IPS DF 4.7 (cell line): ENCODE data around the gene UMODL1.
"Not testable (repeated sequence)": the region's sequence is repeated elsewhere in the genome, so short reads cannot be mapped to it uniquely, and the experiment has no call there.

Experiments used
- DNase-seq: peaks from one replicate; pipeline ENCODE4 v3.0.0-alpha.2; 2013; ENCODE audit warnings: low spot score; ENCODE audit errors: extremely low read depth

UMODL1 gene

GRCh38 chr21:42162831-42163510 lies 91.9 kb downstream of the UMODL1 start:
- no peak for DNase-seq

- DNase-seq = no peak
Measured at GRCh38 chr21:42163511-42163863, 92.4 kb downstream of the UMODL1 start.

- DNase-seq = no peak
Measured at GRCh38 chr21:42164064-42164789, 93.1 kb downstream of the UMODL1 start.

DNA sequence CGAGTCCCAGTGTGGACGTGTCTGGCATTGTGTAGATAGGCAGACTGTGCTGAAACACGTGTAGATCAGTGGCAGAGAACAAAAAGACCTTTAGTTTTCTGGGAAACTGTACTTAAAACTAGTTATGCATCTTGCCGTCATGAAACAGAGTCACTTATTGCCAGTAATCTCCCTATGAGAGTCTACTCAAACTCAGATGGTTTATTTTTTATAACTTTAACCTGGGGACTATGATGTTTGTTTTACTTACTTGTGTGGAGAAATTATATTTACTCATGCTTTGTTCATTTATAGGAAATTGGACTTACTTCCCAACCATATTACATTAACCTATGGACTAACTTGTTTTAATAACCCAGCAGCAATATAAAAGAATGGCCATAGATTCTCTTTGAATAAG lies 93.7 kb downstream of the UMODL1 start:
- no peak for DNase-seq

DNA sequence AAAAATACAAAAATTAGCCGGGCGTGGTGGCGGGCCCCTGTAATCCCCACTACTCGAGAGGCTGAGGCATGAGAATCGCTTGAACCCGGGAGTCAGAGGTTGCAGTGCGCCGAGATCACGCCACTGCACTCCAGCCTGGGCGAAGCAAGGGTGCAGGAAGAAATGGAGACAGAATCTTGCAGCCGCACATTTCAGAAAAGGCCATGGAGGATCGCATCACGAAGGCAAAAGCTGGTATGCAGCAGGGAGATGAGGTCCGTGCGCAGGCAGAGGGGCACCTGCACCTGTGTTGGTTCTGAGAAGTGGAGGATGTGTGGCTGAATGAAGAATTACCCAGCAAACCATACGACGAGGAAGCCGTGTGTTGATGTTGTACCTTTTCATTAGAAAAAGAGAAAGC lies 94.8 kb downstream of the UMODL1 start:
- no peak for DNase-seq

GRCh38 chr21:42169758-42170157 lies 98.6 kb downstream of the UMODL1 start:
- no peak for DNase-seq

DNA sequence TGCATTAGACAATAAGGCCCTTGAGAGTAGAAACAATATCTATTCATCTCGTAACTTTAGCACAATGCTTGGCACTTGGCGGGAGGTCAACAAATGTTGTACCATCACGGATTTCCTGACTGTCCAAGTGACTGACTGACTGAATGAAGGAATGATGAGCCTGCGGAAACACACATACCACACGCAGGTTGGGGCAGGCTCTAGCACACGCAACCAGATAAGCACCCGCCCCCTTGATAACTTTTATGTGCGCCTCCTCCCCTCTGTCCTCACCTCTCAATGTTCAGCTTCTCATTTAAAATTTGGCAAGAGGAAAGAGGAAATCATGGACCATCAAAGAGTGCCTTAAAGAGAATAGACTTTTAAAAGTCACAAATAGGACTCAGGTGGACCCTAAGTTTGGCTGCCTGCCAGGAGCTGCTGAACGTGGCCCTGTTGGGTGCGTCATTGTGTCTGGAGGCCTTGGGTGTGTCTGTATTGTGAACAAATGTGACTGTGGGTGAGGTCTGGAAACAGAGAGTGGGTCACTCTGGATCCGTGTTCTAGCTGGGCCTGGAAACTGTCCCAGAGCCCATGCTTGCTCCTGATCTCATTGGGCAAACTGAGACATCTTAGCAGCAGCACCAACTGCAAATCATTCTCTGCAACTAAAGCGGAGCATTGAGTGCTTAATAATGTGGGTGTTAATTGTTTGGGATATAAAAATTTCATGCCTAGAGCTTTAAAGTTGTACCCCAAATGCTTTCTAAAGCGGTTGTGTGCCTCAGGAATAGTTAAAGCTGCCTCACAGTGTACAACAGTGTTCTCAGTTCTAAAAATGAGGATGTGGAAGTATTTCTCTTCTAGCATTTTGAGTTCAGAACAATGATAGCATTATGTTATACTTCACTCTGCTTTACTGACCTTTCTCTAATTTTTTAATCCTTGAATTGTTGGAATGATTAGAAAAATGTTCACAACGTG lies 100.3 kb downstream of the UMODL1 start:
- no peak for DNase-seq

DNA sequence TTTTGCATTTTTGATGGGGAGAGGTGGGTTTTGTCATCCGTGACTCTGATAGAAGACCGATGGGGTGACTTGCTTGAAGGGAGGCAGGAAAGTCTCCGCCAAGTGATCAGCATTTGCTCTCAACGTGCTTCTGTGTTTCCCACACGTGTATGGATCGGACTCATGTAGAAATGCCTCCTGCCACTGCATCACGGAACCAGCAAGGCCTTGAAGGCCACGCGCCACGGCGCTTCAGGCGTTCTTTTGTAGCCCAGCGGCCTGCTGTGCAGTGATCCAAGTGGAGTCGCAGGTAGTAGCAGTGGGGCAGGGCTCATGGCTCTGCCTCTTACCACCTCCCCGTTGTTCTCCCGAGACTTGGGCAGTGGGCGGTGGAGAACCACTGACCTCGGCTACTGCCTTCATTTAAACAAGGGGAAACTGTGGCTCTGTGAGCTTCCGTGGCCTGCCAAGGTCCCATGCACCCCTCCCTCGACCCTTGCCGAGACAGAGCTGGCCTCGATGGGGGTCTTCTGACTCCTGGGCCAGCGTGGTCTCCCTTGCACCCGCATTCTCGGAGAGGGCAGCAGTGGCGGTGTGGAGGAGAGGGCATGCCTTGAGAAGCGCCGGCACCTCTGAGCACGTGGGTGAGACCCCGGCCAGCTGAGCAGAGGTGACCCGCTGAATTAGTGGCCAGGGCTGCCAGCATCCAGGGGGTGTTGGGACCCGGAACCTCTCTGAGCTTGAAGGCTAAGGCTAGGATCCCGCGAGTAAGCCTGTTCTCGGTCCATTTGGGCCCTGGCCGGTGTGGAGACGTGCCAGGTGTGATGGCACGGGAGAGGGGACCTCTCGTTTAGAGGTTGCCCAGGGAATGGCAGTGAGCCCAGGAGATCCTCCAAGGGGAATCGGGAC lies 101.7 kb downstream of the UMODL1 start:
- DNase-seq = no peak

DNA sequence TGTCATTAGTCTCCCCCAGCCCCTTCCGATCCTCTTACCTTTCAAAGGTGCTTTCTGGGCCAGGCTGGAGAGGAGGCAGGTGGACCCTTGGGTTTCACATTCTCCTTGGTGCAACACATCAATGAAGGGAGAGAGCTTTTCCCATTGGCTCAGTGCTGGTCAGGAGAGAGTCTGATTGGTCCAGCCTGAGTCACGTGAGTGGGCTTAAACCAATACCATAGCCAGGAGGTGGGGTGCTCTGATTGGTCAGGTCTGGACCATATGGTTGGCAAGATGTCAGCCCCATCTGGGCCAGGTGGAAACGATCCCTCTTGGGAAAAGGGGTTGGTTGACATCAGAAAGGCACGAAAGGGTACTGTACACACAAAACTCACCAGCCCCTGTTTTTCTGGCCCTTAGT lies 103.1 kb downstream of the UMODL1 start:
- no peak for DNase-seq

DNA sequence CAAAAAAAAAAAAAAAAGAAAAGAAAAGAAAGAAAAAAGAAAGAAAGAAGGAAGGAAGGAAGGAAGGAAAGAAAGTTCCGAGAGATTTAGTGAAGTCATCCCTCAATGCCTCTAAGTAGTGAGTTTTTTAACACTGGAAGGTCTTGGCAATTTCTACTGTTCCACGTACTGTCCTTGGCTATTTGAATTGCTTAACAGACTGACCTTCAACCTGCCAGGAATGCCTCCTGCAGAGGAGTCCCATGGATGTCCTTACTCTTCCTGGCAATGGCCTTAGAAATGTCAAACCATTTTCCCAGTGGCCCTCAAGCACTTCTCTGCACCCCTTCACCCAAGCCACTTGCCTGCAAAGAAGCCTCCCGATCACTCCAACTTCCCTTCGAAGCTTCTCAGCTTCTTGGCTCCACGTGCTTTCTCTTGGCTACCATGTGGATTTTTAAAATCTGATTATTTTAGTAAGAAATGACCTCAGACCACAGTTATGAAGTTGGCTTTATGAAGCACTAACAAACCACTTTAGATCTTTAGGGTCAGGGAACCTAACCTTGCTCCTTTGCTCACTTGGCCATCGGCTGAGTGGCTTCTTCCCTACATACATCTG lies 104.1 kb downstream of the UMODL1 start:
- DNase-seq = no peak

GRCh38 chr21:42176859-42177258 lies 105.7 kb downstream of the UMODL1 start:
- no peak for DNase-seq

DNA sequence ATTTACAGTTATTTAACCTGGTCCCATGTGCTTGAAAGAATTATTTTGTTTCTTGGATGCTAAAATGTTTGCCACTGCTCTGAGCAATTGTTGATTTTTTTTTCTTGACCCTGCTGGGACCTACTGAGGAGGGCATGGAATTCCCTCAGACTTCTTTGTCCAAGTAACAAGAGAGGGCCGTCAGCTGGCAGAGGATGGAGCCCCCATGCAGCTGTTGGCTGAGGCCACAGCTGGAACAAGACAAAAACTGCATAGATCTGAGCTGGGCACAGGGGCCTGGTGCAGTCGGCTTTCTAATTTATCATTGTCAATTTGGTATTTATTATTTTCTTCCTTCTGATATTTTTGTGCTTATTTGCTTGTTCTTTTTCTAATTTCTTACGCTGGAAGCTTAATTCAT lies 108.2 kb downstream of the UMODL1 start:
- DNase-seq = no peak

DNA sequence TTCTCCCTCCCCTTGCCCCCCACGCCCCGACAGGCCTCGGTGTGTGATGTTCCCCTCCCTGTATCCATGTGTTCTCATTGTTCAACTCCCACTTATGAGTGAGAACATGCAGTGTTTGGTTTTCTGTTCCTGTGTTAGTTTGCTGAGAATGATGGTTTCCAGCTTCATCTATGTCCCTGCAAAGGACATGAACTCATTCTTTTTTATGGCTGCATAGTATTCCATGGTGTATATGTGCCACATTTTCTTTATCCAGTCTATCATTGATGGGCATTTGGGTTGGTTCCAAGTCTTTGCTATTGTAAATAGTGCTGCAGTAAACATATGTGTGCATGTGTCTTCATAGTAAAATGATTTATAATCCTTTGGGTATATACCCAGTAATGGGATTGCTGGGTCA lies 108.9 kb downstream of the UMODL1 start:
- DNase-seq = not testable (repeated sequence)

GRCh38 chr21:42182713-42183371 lies 111.7 kb downstream of the UMODL1 start:
- DNase-seq = no peak

DNA sequence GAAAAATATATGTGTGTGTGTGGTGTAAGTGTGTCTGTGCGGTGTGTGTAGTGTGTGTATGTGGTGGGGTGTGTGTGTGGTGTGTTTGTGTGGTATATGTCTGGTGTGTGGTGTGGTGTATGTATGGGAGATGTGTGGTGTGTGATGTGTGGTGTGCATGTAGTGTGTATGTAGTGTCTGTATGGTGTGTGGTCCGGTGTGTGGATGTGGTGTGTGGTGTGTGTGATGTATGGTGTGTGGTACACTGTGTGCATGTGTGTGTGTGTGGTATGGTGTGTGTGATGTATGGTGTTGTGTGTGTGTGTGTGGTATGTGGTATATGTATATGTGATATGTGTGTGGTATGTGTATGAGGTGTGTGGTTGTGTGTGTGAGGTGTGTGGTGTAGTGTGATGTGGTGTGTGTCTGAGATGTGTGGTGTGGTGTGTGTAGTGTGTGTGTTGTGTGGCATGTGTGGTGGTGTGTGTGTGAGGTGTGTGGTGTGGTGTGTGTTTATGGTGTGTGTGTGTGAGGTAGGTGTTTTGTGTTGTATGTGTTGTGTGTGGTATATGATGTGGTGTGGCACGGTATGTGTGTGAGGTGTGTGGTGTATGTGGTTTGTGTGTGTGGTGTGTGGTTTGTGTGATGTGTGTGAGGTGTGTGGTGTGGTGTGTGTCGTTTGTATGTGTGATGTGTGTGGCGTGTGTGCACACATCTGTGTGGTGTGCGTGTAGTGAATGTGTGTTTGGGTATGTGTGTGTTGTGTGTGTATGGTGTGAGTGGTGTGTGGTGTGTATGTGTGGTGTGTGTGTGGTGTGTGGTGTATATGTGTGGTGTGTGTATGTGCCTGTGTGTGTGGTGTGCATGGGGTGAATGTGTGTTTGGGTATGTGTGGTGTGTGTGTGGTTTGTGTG lies 112.5 kb downstream of the UMODL1 start:
- no peak for DNase-seq

- DNase-seq = no peak
Measured at GRCh38 chr21:42186591-42186990, 115.5 kb downstream of the UMODL1 start.

GRCh38 chr21:42187976-42188653 lies 117.0 kb downstream of the UMODL1 start:
- no peak for DNase-seq

- DNase-seq = no peak
Measured at GRCh38 chr21:42188663-42189062, 117.5 kb downstream of the UMODL1 start.

DNA sequence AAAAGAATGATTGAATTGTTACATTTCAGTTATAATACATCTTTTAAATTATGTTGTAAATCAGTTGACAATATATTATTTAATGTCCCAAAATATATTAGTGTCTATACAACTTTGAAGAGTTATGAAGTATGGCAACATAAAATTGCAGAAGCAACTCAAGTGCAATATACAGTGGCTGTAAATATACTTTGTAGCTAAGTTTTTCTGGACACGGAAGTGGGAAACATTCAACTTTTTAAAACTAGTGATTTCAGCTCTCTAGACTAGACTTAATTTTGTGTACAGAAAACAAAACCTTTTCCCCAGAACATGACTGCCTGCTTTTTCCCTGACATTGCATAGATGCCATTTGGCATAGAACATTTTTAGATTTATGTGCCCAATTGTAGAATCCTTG lies 118.3 kb downstream of the UMODL1 start:
- no peak for DNase-seq
